ENCODE measurements around the gene TM9SF3.

Gene TM9SF3

DNA sequence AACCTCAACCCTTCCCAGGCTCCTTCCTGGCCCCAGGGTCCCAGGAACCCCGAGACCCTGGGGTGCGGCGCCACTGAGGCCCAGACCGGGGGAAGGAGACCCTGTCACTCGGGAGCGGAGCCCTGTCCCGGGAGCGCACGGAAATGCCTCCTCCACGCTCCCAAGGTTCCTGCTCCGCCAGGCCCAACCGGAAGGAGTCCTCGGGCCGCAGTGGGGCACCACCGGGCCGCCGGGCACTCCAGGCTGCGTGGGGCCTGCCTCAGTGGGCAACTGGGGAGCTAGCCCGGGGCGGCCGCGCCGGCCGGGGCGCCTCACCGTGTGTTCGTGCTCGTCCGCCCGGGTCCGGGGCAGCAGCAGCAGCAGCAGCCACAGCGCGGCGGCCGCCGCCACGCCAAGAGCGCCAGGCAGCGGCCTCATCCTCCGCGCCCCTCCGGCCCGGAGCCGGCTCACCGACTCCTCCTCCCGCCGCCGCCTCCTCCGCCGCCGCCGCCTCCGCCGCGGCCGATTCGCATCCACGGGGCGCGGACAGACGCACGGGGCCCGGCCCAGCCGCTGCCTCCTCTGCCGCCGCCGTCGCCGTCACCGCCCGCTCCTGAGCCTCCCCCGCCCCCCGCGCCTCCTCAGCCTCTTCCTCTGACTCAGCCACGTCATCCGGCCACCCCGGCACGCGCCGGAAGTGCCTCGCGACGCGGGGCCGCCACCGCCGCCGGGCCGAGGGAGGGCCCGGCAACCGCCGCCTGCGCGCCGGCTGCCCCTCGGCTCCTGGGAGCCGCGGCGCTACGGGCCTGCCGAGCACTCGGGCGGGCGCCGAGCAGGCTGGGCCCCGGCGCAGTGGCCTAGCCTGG is at the start of gene TM9SF3:
TM9SF3 (minus strand) TSS at position 594 of the 845 bp plus-strand sequence; CDS start at position 417, 177 bp downstream.
- Histone ChIP-seq H3K9me3 (ENCODE audit: insufficient read depth, low read length) (no peaks in the 10 kb centered on the region), H3K9ac (ENCODE audit: insufficient read length, low read depth) (peak within 1 kb of the TSS; percentile 93), H3K36me3 (ENCODE audit: insufficient read depth, insufficient read length, low read length) (peaks cover 3% of the 10 kb centered on the region), H3K4me3 (ENCODE audit: insufficient read length, low read depth) (peak within 1 kb of the TSS; percentile 81), H3K4me1 (ENCODE audit: insufficient read depth, insufficient read length) (peaks cover 2% of the 10 kb centered on the region), H3K27me3 (ENCODE audit: insufficient read depth, insufficient read length) (no peaks in the 10 kb centered on the region)
- peak; percentile 69 for DNase-seq (ENCODE audit: low read depth, low spot score)
- TF ChIP-seq ZNF274 (IDR thresholded peaks at IDR 0.05; ENCODE audit: low read depth, low read length) (no peak), SUZ12 (IDR thresholded peaks at IDR 0.05; ENCODE audit: extremely low read depth, insufficient read depth, insufficient read length) (no peak), YY1 (IDR thresholded peaks at IDR 0.05; ENCODE audit: insufficient read depth, insufficient read length) (no peak)

GRCh38 chr10:96636551-96636950 is 49.7 kb upstream of the TM9SF3 start:
- H3K4me3 ChIP-seq (ENCODE audit: insufficient read length, low read depth) = no peak overlapping the region
- H3K9ac ChIP-seq (ENCODE audit: insufficient read length, low read depth) = no peak overlapping the region
- no peak for TF ChIP-seq SUZ12 (IDR thresholded peaks at IDR 0.05; ENCODE audit: extremely low read depth, insufficient read depth, insufficient read length)
- TF ChIP-seq YY1 (IDR thresholded peaks at IDR 0.05; ENCODE audit: insufficient read depth, insufficient read length) = no peak
- TF ChIP-seq ZNF274 (IDR thresholded peaks at IDR 0.05; ENCODE audit: low read depth, low read length) = no peak
- no peaks in the 10 kb centered on the region for H3K36me3 ChIP-seq (ENCODE audit: insufficient read depth, insufficient read length, low read length)
- H3K4me1 ChIP-seq (ENCODE audit: insufficient read depth, insufficient read length) = no peaks in the 10 kb centered on the region
- H3K27me3 ChIP-seq (ENCODE audit: insufficient read depth, insufficient read length) = no peaks in the 10 kb centered on the region
- no peak for DNase-seq (ENCODE audit: low read depth, low spot score)
- no peaks in the 10 kb centered on the region for H3K9me3 ChIP-seq (ENCODE audit: insufficient read depth, low read length)

GRCh38 chr10:96632974-96633710 is 46.3 kb upstream of the TM9SF3 start:
- no peaks in the 10 kb centered on the region for H3K4me1 ChIP-seq (ENCODE audit: insufficient read depth, insufficient read length)
- DNase-seq (ENCODE audit: low read depth, low spot score) = no peak
- no peaks in the 10 kb centered on the region for H3K36me3 ChIP-seq (ENCODE audit: insufficient read depth, insufficient read length, low read length)
- no peak overlapping the region for H3K9ac ChIP-seq (ENCODE audit: insufficient read length, low read depth)
- no peaks in the 10 kb centered on the region for H3K9me3 ChIP-seq (ENCODE audit: insufficient read depth, low read length)
- H3K27me3 ChIP-seq (ENCODE audit: insufficient read depth, insufficient read length) = no peaks in the 10 kb centered on the region
- TF ChIP-seq ZNF274 (IDR thresholded peaks at IDR 0.05; ENCODE audit: low read depth, low read length) = no peak
- TF ChIP-seq YY1 (IDR thresholded peaks at IDR 0.05; ENCODE audit: insufficient read depth, insufficient read length) = no peak
- TF ChIP-seq SUZ12 (IDR thresholded peaks at IDR 0.05; ENCODE audit: extremely low read depth, insufficient read depth, insufficient read length) = no peak
- H3K4me3 ChIP-seq (ENCODE audit: insufficient read length, low read depth) = no peak overlapping the region

DNA sequence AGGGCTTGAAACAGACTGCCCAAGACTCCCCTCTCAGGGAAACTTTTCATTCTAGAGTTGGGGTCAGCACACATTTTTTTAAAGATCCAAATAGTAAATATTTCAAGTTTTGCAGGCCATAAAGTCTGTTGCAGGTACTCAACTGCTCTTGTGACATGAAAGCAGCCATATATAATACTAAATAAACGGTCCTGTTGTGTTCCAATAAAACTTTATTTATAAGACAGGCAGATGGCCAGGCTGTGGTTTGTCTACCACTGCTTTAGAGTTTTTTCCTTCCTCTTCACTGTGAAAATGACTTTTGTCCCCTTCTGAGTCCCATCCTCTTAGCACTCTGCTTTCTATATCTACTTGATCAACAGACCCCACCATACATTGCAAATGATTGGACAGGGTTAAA is 40.5 kb upstream of the TM9SF3 start:
- Histone ChIP-seq H3K4me3 (ENCODE audit: insufficient read length, low read depth) (no peak overlapping the region), H3K9ac (ENCODE audit: insufficient read length, low read depth) (no peak overlapping the region), H3K4me1 (ENCODE audit: insufficient read depth, insufficient read length) (no peaks in the 10 kb centered on the region), H3K36me3 (ENCODE audit: insufficient read depth, insufficient read length, low read length) (no peaks in the 10 kb centered on the region), H3K9me3 (ENCODE audit: insufficient read depth, low read length) (no peaks in the 10 kb centered on the region), H3K27me3 (ENCODE audit: insufficient read depth, insufficient read length) (no peaks in the 10 kb centered on the region)
- no peak for DNase-seq (ENCODE audit: low read depth, low spot score)
- no peak for TF ChIP-seq ZNF274 (IDR thresholded peaks at IDR 0.05; ENCODE audit: low read depth, low read length)

- TF ChIP-seq SUZ12 (IDR thresholded peaks at IDR 0.05; ENCODE audit: extremely low read depth, insufficient read depth, insufficient read length) = no peak
- no peak for TF ChIP-seq YY1 (IDR thresholded peaks at IDR 0.05; ENCODE audit: insufficient read depth, insufficient read length)
- TF ChIP-seq ZNF274 (IDR thresholded peaks at IDR 0.05; ENCODE audit: low read depth, low read length) = no peak
- DNase-seq (ENCODE audit: low read depth, low spot score) = no peak
- H3K36me3 ChIP-seq (ENCODE audit: insufficient read depth, insufficient read length, low read length) = no peaks in the 10 kb centered on the region
Measured at GRCh38 chr10:96626795-96627194, 40.0 kb upstream of the TM9SF3 start.

DNA sequence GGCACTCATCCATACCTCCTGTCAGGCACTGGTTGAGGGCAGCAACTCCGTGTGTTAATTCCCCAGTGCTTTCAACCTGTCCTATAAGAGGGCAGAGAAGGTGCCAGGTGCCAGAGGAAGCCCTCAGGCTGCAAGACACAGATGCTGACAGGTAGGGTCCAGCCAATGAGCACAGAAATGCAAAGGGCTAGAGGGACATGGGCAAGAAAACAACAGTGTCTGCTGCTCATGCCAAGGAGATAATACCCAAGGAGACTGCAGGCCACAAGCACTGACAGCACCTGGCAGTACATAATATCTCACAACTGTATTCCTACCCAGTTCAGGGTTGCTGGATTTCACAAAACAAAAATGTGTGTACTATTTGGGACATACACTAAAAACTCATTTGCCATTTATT is 38.4 kb upstream of the TM9SF3 start:
- no peaks in the 10 kb centered on the region for H3K4me1 ChIP-seq (ENCODE audit: insufficient read depth, insufficient read length)
- H3K9me3 ChIP-seq (ENCODE audit: insufficient read depth, low read length) = no peaks in the 10 kb centered on the region
- no peak for DNase-seq (ENCODE audit: low read depth, low spot score)
- H3K27me3 ChIP-seq (ENCODE audit: insufficient read depth, insufficient read length) = no peaks in the 10 kb centered on the region
- no peak overlapping the region for H3K9ac ChIP-seq (ENCODE audit: insufficient read length, low read depth)
- H3K4me3 ChIP-seq (ENCODE audit: insufficient read length, low read depth) = no peak overlapping the region
- TF ChIP-seq YY1 (IDR thresholded peaks at IDR 0.05; ENCODE audit: insufficient read depth, insufficient read length) (no peak), ZNF274 (IDR thresholded peaks at IDR 0.05; ENCODE audit: low read depth, low read length) (no peak), SUZ12 (IDR thresholded peaks at IDR 0.05; ENCODE audit: extremely low read depth, insufficient read depth, insufficient read length) (no peak)
- H3K36me3 ChIP-seq (ENCODE audit: insufficient read depth, insufficient read length, low read length) = no peaks in the 10 kb centered on the region

More at GRCh38 chr10:96626795-96627194, 40.0 kb upstream of the TM9SF3 start:
- H3K4me1 ChIP-seq (ENCODE audit: insufficient read depth, insufficient read length) = no peaks in the 10 kb centered on the region
- H3K27me3 ChIP-seq (ENCODE audit: insufficient read depth, insufficient read length) = no peaks in the 10 kb centered on the region
- no peak overlapping the region for H3K9ac ChIP-seq (ENCODE audit: insufficient read length, low read depth)
- H3K4me3 ChIP-seq (ENCODE audit: insufficient read length, low read depth) = no peak overlapping the region
- H3K9me3 ChIP-seq (ENCODE audit: insufficient read depth, low read length) = no peaks in the 10 kb centered on the region

Data from NT2/D1 (cell line).